Measurements from ENCODE around the gene GALNT9. TPM values are rescaled to one million over a fixed set of nuclear protein-coding genes. Genes with fewer than 3 reads are reported as not detected.
A peak's percentile ranks its signal among the peaks of the same experiment; 100 is the strongest.

GALNT9 gene
- total RNA-seq, 4 donors from 2014 or later: not detected

DNA sequence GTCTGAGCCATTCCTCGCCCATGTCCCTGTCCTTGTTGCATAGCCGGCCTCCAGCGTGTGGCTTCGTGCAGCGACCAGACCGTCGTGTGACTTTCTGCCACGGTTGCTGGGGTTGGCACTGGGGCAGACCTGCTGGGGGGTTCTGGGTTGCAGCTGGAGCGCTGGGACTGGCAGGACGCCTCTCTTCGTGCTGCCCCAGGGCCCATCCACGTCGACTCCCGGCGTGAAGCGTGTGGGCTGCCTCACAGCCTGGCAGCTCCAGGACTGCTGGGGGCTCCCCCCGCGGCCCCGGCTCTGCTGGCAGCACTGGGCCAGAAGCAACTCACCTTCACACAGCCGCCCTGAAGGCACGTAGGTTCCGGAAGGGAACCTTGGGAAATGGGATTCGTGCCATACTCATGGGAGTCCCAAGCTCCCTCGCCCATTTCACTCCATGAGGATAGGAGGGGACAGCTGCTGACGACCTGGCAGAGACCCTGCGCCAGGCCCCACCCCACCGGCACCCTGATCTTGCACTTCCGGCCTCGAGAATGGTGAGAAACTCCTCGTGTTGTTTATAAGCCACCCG lies 51.9 kb downstream of the GALNT9 start:
- intact Hi-C loops (cut with DNase I): no loop called here

DNA sequence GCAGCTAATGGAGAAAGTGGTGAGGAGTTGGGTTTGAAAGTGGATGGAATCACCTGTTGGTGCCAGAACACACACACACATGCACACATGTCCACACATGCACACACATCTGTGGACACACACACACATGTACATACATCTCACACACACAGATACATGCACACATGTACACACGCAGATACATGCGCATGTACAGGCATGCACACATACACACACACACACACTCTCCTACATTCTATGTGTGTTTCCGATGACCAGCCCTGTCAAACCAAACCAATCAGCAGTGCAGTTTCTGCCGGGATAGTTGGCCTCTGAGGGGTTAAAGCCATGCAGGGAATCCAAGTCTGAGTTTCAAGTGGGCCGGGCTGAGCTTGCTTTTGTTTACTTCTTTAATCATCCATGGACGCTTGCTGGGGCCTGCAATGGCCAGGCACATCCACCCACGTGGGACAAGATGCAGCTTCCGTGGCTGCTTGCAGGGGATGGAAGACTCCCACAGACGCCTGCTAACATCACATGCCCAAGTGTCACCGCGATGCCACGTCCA lies 52.5 kb downstream of the GALNT9 start:
- H3K4me1 ChIP-seq: peaks cover 0 to 18% (median 6%) of the 10 kb centered on the region in 3 donors
- H3K27ac ChIP-seq: no peak overlapping the region
- 28 to 63% methylated on average over 4 to 8 of the region's 12 CpGs for WGBS, 2 donors
- TF ChIP-seq, protein P1, sequence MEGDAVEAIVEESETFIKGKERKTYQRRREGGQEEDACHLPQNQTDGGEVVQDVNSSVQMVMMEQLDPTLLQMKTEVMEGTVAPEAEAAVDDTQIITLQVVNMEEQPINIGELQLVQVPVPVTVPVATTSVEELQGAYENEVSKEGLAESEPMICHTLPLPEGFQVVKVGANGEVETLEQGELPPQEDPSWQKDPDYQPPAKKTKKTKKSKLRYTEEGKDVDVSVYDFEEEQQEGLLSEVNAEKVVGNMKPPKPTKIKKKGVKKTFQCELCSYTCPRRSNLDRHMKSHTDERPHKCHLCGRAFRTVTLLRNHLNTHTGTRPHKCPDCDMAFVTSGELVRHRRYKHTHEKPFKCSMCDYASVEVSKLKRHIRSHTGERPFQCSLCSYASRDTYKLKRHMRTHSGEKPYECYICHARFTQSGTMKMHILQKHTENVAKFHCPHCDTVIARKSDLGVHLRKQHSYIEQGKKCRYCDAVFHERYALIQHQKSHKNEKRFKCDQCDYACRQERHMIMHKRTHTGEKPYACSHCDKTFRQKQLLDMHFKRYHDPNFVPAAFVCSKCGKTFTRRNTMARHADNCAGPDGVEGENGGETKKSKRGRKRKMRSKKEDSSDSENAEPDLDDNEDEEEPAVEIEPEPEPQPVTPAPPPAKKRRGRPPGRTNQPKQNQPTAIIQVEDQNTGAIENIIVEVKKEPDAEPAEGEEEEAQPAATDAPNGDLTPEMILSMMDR (IDR thresholded peaks at IDR 0.05): no peak
- no peak for TF ChIP-seq POLR2A (IDR thresholded peaks at IDR 0.05)
- intact Hi-C loops (cut with DNase I): no loop called here
- no peaks in the 10 kb centered on the region for H3K36me3 ChIP-seq
- H3K4me3 ChIP-seq: peak overlapping the region in 1 of 4 donors; percentile 34
- peaks cover 0 to 100% (median 3%) of the 10 kb centered on the region in 4 donors for H3K27me3 ChIP-seq
- DNase-seq: no peak
- no peaks in the 10 kb centered on the region for H3K9me3 ChIP-seq

More for the DNA sequence above, 51.9 kb downstream of the GALNT9 start:
- Histone ChIP-seq H3K36me3 (no peaks in the 10 kb centered on the region), H3K4me3 (peak overlapping the region in 1 of 4 donors; percentile 34), H3K4me1 (peaks cover 0 to 18% (median 6%) of the 10 kb centered on the region in 3 donors), H3K27ac (no peak overlapping the region), H3K27me3 (peaks cover 0 to 100% (median 3%) of the 10 kb centered on the region in 4 donors), H3K9me3 (no peaks in the 10 kb centered on the region)
- DNase-seq: no peak
- 5 to 7% methylated on average over 4 to 7 of the region's 31 CpGs for WGBS, 2 donors
- TF ChIP-seq POLR2A (IDR thresholded peaks at IDR 0.05): no peak
- TF ChIP-seq, protein P1 (IDR thresholded peaks at IDR 0.05): no peak

DNA sequence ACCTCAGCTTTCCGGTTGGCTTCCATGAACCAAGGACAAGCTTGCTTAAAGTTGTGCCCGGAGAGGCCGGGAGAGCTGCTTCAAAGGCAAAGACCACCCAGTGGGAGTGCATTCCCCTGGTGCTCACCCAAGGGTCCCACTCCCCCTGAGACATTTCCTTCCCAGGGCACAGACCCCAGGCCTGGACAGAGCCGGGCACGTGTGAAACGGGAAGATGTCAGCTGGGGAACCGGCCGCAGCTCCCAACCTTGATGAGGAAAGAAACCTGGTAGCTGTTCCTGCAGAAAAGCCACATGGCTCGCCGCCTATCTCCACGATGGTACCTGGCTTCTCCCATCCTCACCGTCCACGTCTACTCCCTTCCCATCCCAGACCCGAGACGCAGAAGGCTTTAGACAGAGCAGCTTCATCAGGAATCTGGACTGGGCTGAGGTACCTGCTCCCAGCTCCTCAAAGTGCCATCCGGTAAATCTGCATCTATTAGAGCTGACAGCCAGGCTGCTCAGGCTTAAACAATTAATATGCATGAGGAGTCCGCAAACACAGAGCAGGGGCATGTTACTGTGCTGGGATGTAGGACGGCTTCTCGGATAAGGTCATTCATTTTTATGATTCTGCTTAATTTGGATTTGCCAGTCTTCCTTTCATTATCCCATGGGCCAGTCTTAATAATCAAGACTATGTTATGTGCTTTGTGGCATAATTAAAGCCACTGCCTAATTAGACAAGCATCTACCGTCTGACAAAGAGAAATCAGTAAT lies 53.1 kb downstream of the GALNT9 start:
- 78 to 79% methylated on average over 12 of the region's 20 CpGs for WGBS, 2 donors
- no peak for DNase-seq
- intact Hi-C loops (cut with DNase I): no loop called here
- no peak overlapping the region for H3K4me3 ChIP-seq
- H3K27ac ChIP-seq: no peak overlapping the region
- H3K36me3 ChIP-seq: no peaks in the 10 kb centered on the region
- H3K9me3 ChIP-seq: no peaks in the 10 kb centered on the region
- TF ChIP-seq, protein P1 (IDR thresholded peaks at IDR 0.05): no peak
- no peak for TF ChIP-seq POLR2A (IDR thresholded peaks at IDR 0.05)
- H3K27me3 ChIP-seq: peaks cover 0 to 100% (median 3%) of the 10 kb centered on the region in 4 donors
- H3K4me1 ChIP-seq: peaks cover 0 to 18% (median 6%) of the 10 kb centered on the region in 3 donors

DNA sequence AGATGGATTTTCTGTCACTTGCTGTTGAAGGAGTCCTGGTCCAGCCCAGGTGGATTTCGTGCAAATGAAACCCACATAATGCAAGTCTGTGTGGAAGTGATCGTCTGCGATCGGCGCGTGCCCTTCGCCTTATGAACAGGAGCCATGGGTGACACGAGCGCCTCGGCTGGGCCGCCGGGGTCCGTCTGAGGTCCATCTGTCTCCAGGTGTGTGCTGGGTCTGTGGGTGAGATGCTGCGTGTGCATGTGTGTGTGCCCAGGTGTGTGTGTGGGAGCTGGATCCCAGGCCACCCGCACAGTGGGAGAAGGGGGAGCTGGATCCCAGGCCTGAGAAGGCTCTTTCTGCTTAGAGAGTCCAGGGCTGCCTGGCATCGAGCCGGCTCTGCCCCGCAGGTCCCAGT lies 53.8 kb downstream of the GALNT9 start:
- peaks cover 0 to 100% (median 3%) of the 10 kb centered on the region in 4 donors for H3K27me3 ChIP-seq
- intact Hi-C loops (cut with DNase I): no loop called here
- TF ChIP-seq POLR2A (IDR thresholded peaks at IDR 0.05): no peak
- TF ChIP-seq, protein P1 (IDR thresholded peaks at IDR 0.05): no peak
- H3K9me3 ChIP-seq: no peaks in the 10 kb centered on the region
- no peak overlapping the region for H3K4me3 ChIP-seq
- WGBS, 2 donors: 67 to 79% methylated on average over 1 to 2 of the region's 18 CpGs
- DNase-seq: no peak
- H3K4me1 ChIP-seq: peaks cover 0 to 18% (median 6%) of the 10 kb centered on the region in 3 donors
- H3K27ac ChIP-seq: no peak overlapping the region
- H3K36me3 ChIP-seq: no peaks in the 10 kb centered on the region

DNA sequence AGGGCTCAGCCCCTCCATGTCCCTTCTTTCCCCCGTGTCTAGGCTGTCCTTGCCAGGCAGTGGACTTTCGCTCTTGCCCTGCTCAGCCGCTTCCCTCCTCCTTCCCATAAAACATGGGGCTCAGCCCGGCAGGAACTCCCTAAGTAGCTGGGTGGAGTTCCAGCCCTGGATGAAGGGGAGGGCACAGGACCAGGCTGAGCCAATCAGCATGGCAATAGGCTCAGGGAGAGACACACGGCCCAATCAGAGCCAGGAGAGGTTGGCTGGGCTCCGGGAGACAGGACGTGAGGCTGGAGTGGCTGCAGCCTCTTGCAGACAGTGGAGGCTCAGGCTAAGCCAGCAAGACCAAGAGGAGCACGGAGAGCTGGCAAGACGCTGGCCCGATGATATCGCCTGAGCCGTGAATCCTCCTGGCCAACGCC lies 54.3 kb downstream of the GALNT9 start:
- intact Hi-C loops (cut with DNase I): no loop called here
- WGBS, 2 donors: 28 to 37% methylated on average over 5 to 9 of the region's 13 CpGs
- no peak for TF ChIP-seq POLR2A (IDR thresholded peaks at IDR 0.05)
- TF ChIP-seq, protein P1 (IDR thresholded peaks at IDR 0.05): no peak
- Histone ChIP-seq H3K36me3 (no peaks in the 10 kb centered on the region), H3K27ac (no peak overlapping the region), H3K9me3 (no peaks in the 10 kb centered on the region), H3K4me1 (peaks cover 0 to 18% (median 6%) of the 10 kb centered on the region in 3 donors), H3K27me3 (peaks cover 0 to 100% (median 3%) of the 10 kb centered on the region in 4 donors), H3K4me3 (no peak overlapping the region)
- DNase-seq: no peak
